H1 (cell line): ENCODE measurements around the gene ZMYM2.

Experiments
- ASH2L ChIP-seq: fragments of 200-600, 300-600 bp; sonication (generic); IDR thresholded peaks from one replicate; pipeline ENCODE4 v1.7.1; 2017; ENCODE audit warnings: low read length
- CBX5 ChIP-seq: fragments of 300-800, 300-1000 bp; sonication (generic); IDR thresholded peaks from 2 replicates; pipeline ENCODE4 v1.7.1; 2016; ENCODE audit warnings: antibody characterized with exemption, low read length, low read depth
- CHD2 ChIP-seq: IDR thresholded peaks from 2 replicates; pipeline ENCODE4 v1.6.1; 2012; ENCODE audit warnings: low read length, improper control_type of control experiment
- EP300 ChIP-seq, 2 experiments: IDR thresholded peaks; 1 replicate in 1 of 2; 2 replicates in 1 of 2; pipeline ENCODE4 v1.6.1; 2011 to 2012; ENCODE audit warnings: low read depth in 2 of 2, low read length in 2 of 2, mild to moderate bottlenecking in 2 of 2, borderline replicate concordance in 1 of 2, inconsistent platforms in 1 of 2, moderate library complexity in 1 of 2
- EZH2 ChIP-seq: fragments of 200-600 bp; sonication (generic); IDR thresholded peaks from 2 replicates; pipeline ENCODE4 v1.7.1; 2012; ENCODE audit warnings: low read depth, mild to moderate bottlenecking, moderate library complexity, low read length, inconsistent platforms; ENCODE audit not compliant: severe bottlenecking
- HDAC2 ChIP-seq, 2 experiments: fragments of 300-600 bp in 1 of 2; sonication (generic) in 1 of 2; IDR thresholded peaks; 2 replicates each; pipeline ENCODE4 v1.6.1; 2011 to 2012; ENCODE audit warnings: low read depth in 2 of 2, low read length in 2 of 2, mild to moderate bottlenecking in 2 of 2, moderate library complexity in 2 of 2, borderline replicate concordance in 1 of 2, inconsistent platforms in 1 of 2
- JUND ChIP-seq: IDR thresholded peaks from 2 replicates; pipeline ENCODE4 v1.6.1; 2011; ENCODE audit warnings: mild to moderate bottlenecking, improper control_type of control experiment, low read length
- POLR2A ChIP-seq, 2 experiments: IDR thresholded peaks; 1 replicate in 1 of 2; 2 replicates in 1 of 2; pipeline ENCODE4 v1.6.1; 2011; ENCODE audit warnings: low read depth in 2 of 2, low read length in 2 of 2, mild to moderate bottlenecking in 2 of 2; ENCODE audit errors: control extremely low read depth in 1 of 2
- POLR2AphosphoS5 ChIP-seq: IDR thresholded peaks from 2 replicates; pipeline ENCODE4 v1.6.1; 2011; ENCODE audit warnings: low read depth, low read length
- RAD21 ChIP-seq, 2 experiments: IDR thresholded peaks in 1 of 2; conservative IDR thresholded peaks in 1 of 2; 2 replicates each; pipeline ENCODE4 v1.6.1; 2011; ENCODE audit warnings: low read depth in 2 of 2, low read length in 2 of 2, improper control_type of control experiment in 1 of 2, inconsistent platforms in 1 of 2, mild to moderate bottlenecking in 1 of 2, moderate library complexity in 1 of 2
- SP1 ChIP-seq: IDR thresholded peaks from 2 replicates; pipeline ENCODE4 v1.6.1; 2011; ENCODE audit warnings: low read depth, low read length
- SUZ12 ChIP-seq: fragments of 200-600 bp; sonication (generic); IDR thresholded peaks from 2 replicates; pipeline ENCODE4 v1.6.1; 2012; ENCODE audit warnings: mild to moderate bottlenecking, inconsistent platforms, low read length, moderate library complexity, mixed read lengths
- YY1 ChIP-seq: IDR thresholded peaks from 2 replicates; pipeline ENCODE4 v1.6.1; 2011; ENCODE audit warnings: low read depth, mild to moderate bottlenecking, low read length
- TF ChIP-seq, protein P1 (sequence below), 3 experiments: IDR thresholded peaks; 1 replicate in 2 of 3; 2 replicates in 1 of 3; pipeline versions ENCODE4 v1.5.1 to v1.6.1; 2011; ENCODE audit warnings: low read length in 3 of 3, mild to moderate bottlenecking in 3 of 3, inconsistent platforms in 2 of 3, low read depth in 1 of 3, moderate library complexity in 1 of 3; ENCODE audit not compliant: insufficient read depth in 1 of 3; ENCODE audit errors: control extremely low read depth in 1 of 3

DNA sequence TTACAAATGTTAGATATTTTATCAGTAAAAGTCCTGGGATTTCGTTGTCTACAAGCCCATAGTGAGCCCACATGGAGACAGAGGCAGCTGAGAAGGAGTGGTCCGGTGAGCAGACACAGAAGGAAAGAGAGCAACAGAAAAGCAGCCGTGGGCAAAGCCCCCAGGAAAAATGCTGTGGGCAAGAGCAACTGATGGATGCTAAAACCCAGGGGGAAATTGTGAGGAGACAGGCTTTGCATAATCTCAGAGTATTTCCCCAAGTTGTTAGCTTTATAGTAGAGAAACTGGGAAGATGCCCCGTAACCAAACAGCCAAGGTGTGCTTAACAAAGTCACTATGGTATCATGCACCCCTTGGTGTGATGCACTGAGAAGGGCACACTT, 167.2 kb downstream of the ZMYM2 start:
- TF ChIP-seq POLR2A (IDR thresholded peaks at IDR 0.05; ENCODE audit: control extremely low read depth in 1 of 2, low read depth in 2 of 2, low read length in 2 of 2) (no peak), SP1 (no peak), CBX5 (no peak), EZH2 (no peak), POLR2AphosphoS5 (no peak), JUND (no peak), EP300 (IDR thresholded peaks at IDR 0.05; ENCODE audit: borderline replicate concordance in 1 of 2, low read depth in 2 of 2, low read length in 2 of 2) (no peak), ASH2L (no peak), CHD2 (no peak), RAD21 (IDR thresholded peaks at IDR 0.05 in 1 of 2, conservative IDR thresholded peaks at IDR 0.05 in 1 of 2; ENCODE audit: low read depth in 2 of 2, low read length in 2 of 2) (no peak), YY1 (no peak), SUZ12 (no peak), HDAC2 (IDR thresholded peaks at IDR 0.05; ENCODE audit: borderline replicate concordance in 1 of 2, low read depth in 2 of 2, low read length in 2 of 2) (no peak)
- TF ChIP-seq, protein P1, sequence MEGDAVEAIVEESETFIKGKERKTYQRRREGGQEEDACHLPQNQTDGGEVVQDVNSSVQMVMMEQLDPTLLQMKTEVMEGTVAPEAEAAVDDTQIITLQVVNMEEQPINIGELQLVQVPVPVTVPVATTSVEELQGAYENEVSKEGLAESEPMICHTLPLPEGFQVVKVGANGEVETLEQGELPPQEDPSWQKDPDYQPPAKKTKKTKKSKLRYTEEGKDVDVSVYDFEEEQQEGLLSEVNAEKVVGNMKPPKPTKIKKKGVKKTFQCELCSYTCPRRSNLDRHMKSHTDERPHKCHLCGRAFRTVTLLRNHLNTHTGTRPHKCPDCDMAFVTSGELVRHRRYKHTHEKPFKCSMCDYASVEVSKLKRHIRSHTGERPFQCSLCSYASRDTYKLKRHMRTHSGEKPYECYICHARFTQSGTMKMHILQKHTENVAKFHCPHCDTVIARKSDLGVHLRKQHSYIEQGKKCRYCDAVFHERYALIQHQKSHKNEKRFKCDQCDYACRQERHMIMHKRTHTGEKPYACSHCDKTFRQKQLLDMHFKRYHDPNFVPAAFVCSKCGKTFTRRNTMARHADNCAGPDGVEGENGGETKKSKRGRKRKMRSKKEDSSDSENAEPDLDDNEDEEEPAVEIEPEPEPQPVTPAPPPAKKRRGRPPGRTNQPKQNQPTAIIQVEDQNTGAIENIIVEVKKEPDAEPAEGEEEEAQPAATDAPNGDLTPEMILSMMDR (IDR thresholded peaks at IDR 0.05; ENCODE audit: control extremely low read depth in 1 of 3, insufficient read depth in 1 of 3, low read depth in 1 of 3, low read length in 3 of 3), result no peak
